Neuronal stem cell (in vitro differentiated cells): ENCODE results near the gene MEIKIN.

Experiments
- DNase-seq: peaks from one replicate; pipeline ENCODE4 v3.0.0-alpha.2; 2013; ENCODE audit warnings: low spot score
- H2AFZ ChIP-seq: one replicate; pipeline ENCODE4 v1.6.1; 2013; ENCODE audit warnings: mild to moderate bottlenecking, low read length, inconsistent platforms
- H2AK5ac ChIP-seq: 2 replicates; pipeline ENCODE4 v1.6.1; 2013; ENCODE audit warnings: low read depth, mild to moderate bottlenecking, inconsistent platforms, low read length, moderate library complexity, mixed read lengths
- H2BK120ac ChIP-seq: 2 replicates; pipeline ENCODE4 v1.6.1; 2013; ENCODE audit warnings: low read depth, mild to moderate bottlenecking, inconsistent platforms, low read length, moderate library complexity, mixed read lengths
- H2BK12ac ChIP-seq: one replicate; pipeline ENCODE4 v1.6.1; 2013; ENCODE audit warnings: low read length, inconsistent platforms
- H2BK15ac ChIP-seq: 2 replicates; pipeline ENCODE4 v1.6.1; 2013; ENCODE audit warnings: mild to moderate bottlenecking, low read length, inconsistent platforms, mixed read lengths
- H2BK5ac ChIP-seq: one replicate; pipeline ENCODE4 v1.6.1; 2013; ENCODE audit warnings: inconsistent platforms, mild to moderate bottlenecking, low read length, moderate library complexity
- H3K14ac ChIP-seq: one replicate; pipeline ENCODE4 v1.6.1; 2013; ENCODE audit warnings: low read length, inconsistent platforms
- H3K18ac ChIP-seq: 2 replicates; pipeline ENCODE4 v1.6.1; 2013; ENCODE audit warnings: low read length, inconsistent platforms
- H3K23ac ChIP-seq: 2 replicates; pipeline ENCODE4 v1.6.1; 2013; ENCODE audit warnings: low read depth, mild to moderate bottlenecking, mixed read lengths, low read length, inconsistent platforms; ENCODE audit not compliant: poor library complexity
- H3K27ac ChIP-seq: replicated peaks from 3 replicates; pipeline ENCODE4 v1.5.1; 2013; ENCODE audit warnings: low read length, inconsistent platforms
- H3K27me3 ChIP-seq, 3 experiments: 2 replicates each; pipeline ENCODE4 v1.6.1; 2013; ENCODE audit warnings: low read length in 3 of 3, mild to moderate bottlenecking in 2 of 3, inconsistent platforms in 1 of 3, low read depth in 1 of 3, mixed read lengths in 1 of 3, moderate library complexity in 1 of 3; ENCODE audit not compliant: control insufficient read depth in 3 of 3, insufficient read depth in 3 of 3
- H3K36me3 ChIP-seq, 2 donors: replicated peaks in 1 of 2; 2 replicates each; pipeline ENCODE4 v1.6.1; 2013; ENCODE audit warnings: low read length in 2 of 2; ENCODE audit not compliant: control insufficient read depth in 2 of 2, insufficient read depth in 2 of 2
- H3K4ac ChIP-seq: 2 replicates; pipeline ENCODE4 v1.6.1; 2013; ENCODE audit warnings: inconsistent platforms, mild to moderate bottlenecking, low read length, moderate library complexity
- H3K4me1 ChIP-seq, 2 donors: 1 replicate in 1 of 2; 2 replicates in 1 of 2; pipeline ENCODE4 v1.6.1; 2013; ENCODE audit warnings: low read length in 2 of 2, low read depth in 1 of 2; ENCODE audit not compliant: control insufficient read depth in 2 of 2, insufficient read depth in 1 of 2
- H3K4me2 ChIP-seq: one replicate; pipeline ENCODE4 v1.6.1; 2013; ENCODE audit warnings: mild to moderate bottlenecking, low read length, inconsistent platforms; ENCODE audit not compliant: insufficient read depth, poor library complexity, severe bottlenecking
- H3K4me3 ChIP-seq, 2 donors: 2 replicates each; pipeline ENCODE4 v1.5.1; 2013; ENCODE audit warnings: low read length in 2 of 2, mild to moderate bottlenecking in 2 of 2, inconsistent platforms in 1 of 2, moderate library complexity in 1 of 2
- H3K79me1 ChIP-seq: one replicate; pipeline ENCODE4 v1.6.1; 2013; ENCODE audit warnings: low read depth, mild to moderate bottlenecking, inconsistent platforms, low read length, moderate library complexity
- H3K9ac ChIP-seq: one replicate; pipeline ENCODE4 v1.6.1; 2013; ENCODE audit warnings: mild to moderate bottlenecking, low read depth, low read length, inconsistent platforms; ENCODE audit not compliant: poor library complexity
- H3K9me3 ChIP-seq, 2 donors: replicated peaks in 1 of 2; 2 replicates each; pipeline versions ENCODE3 to v1.6.1; 2013; ENCODE audit warnings: low read length in 2 of 2, mild to moderate bottlenecking in 2 of 2, inconsistent platforms in 1 of 2, low read depth in 1 of 2, mixed read lengths in 1 of 2, moderate library complexity in 1 of 2; ENCODE audit not compliant: control insufficient read depth in 2 of 2, insufficient read depth in 1 of 2
- H4K8ac ChIP-seq: one replicate; pipeline ENCODE4 v1.6.1; 2013; ENCODE audit warnings: low read depth, mild to moderate bottlenecking, inconsistent platforms, low read length, moderate library complexity
- H4K91ac ChIP-seq: one replicate; pipeline ENCODE4 v1.6.1; 2013; ENCODE audit warnings: low read length, low read depth, mild to moderate bottlenecking, inconsistent platforms; ENCODE audit not compliant: poor library complexity
- WGBS, 2 donors: extraction: QIAGEN DNeasy Blood & Tissue Kit; methylation state at CpG; one replicate each; pipeline ENCODE4 v1.1.7; 2013; ENCODE audit warnings: missing lambda C conversion rate in 2 of 2, mixed read lengths in 1 of 2; ENCODE audit not compliant: insufficient read length in 2 of 2, insufficient replicate concordance in 1 of 2; ENCODE audit errors: extremely low coverage in 2 of 2; 5-methylcytosine and 5-hydroxymethylcytosine counted together

MEIKIN gene

DNA sequence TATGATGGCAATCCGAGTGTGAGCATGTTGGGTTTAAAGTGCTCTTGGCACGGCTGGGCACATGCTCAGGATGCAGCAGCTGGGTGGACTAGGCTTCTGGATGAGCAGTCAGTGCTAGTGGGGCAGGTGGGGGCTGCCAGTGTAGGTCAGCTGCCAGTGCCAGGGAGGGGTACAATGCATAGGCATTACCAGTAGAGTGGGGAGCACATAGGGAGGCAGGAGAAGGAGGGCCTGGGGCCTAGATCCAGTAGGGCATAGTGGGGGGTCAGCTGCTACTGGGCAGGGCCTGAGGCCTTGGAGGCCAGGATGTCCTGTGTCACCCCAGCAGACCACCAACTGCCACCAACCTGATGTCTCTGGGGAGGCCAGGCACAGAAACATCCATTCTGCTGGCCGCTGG lies 41.8 kb upstream of the MEIKIN start:
- peaks cover 0 to 2% of the 10 kb centered on the region in 2 donors for H3K4me1 ChIP-seq
- no peak overlapping the region for H2BK5ac ChIP-seq
- no peak overlapping the region for H3K4me3 ChIP-seq
- no peak overlapping the region for H3K4ac ChIP-seq
- H2AFZ ChIP-seq = no peak overlapping the region
- H3K27me3 ChIP-seq = no peaks in the 10 kb centered on the region
- H3K14ac ChIP-seq = no peak overlapping the region
- H3K4me2 ChIP-seq = no peak overlapping the region
- WGBS, 2 donors = no CpG with 5 or more reads among the region's 3 CpGs
- H3K27ac ChIP-seq = no peak overlapping the region
- no peak overlapping the region for H4K91ac ChIP-seq
- no peaks in the 10 kb centered on the region for H3K36me3 ChIP-seq
- no peak overlapping the region for H3K23ac ChIP-seq
- no peak overlapping the region for H2AK5ac ChIP-seq
- no peak overlapping the region for H3K9ac ChIP-seq
- no peak overlapping the region for H2BK120ac ChIP-seq
- H3K79me1 ChIP-seq = no peaks in the 10 kb centered on the region
- H3K18ac ChIP-seq = peak overlapping the region; percentile 41
- H4K8ac ChIP-seq = no peak overlapping the region
- no peaks in the 10 kb centered on the region for H3K9me3 ChIP-seq
- H2BK12ac ChIP-seq = no peak overlapping the region
- DNase-seq = no peak
- H2BK15ac ChIP-seq = no peak overlapping the region

DNA sequence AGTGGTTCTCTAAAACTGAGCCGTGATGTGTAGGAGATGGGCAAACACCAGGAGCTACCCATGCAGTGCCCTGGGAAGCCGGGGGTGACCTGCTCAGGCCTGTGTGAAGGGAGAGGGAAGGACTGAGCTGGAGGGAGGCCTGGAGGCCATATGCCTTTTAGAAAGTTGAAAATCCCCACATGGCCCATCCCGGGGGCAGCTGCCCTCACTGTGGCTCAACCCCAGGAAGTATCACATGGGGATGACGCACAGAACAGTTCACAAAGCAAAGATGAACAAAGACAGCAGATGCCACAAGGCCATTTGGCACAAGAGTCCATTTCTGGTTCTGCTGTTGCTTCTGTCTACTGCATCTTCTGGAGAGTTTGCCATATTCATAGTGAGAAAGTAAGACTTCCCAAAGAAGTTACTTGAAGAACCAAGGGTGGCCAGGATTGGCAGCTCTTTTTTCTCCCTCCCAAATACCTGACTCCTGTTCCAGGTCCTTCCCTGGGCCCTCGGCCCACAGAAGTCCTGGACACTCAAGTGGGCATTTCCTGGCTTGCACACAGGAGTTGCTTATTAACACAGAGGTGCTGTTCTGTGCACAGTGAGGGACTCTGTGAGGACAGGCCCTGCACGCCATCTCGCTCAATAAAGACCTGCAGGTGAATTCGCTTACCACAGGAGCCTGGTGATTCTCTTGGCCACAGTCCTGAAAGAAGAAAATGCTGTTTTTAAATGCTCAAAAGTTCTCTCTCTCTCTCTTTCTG lies 40.9 kb upstream of the MEIKIN start:
- H2AK5ac ChIP-seq = no peak overlapping the region
- no CpG with 5 or more reads among the region's 8 CpGs for WGBS, 2 donors
- no peak for DNase-seq

DNA sequence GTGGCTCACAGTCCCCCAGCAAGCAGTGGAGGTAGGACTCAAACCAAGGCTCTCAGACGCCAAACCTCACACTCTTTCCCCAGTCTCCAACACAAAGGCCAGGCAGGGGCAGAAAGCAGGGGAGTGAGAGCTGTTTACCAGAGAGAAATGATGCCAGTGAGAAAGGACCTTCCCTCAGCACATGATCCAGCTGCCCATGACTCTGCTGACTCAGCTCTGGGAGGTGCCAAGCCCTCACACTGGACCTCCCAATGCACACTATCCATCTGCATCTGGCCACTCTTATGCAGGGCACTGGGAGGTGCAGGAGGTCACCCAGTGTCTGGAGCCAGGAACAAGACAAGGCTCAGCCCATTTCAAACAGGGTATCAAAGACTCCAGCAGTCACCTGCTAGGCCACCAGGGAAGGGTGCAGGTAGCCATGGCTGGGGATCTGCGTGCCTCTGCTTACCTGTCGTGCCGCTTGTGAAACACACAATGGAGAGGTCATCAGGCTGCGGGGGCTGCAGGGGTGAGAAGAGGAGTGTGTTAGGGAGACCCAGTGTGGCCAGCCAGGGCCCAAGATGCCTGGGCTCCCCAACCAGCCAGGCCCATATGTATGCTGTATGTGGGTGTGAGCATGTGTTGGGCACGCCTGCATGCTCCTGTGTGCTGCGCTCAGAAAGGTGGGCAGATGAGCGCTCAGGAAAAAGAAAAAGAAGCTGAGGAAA lies 39.6 kb upstream of the MEIKIN start:
- Histone ChIP-seq H2BK12ac (no peak overlapping the region), H3K18ac (peak overlapping the region; percentile 19), H3K14ac (no peak overlapping the region), H3K23ac (peak overlapping the region; percentile 34), H3K9me3 (no peaks in the 10 kb centered on the region), H2AK5ac (peak overlapping the region; percentile 48), H3K4me3 (no peak overlapping the region), H2BK120ac (peak overlapping the region; percentile 7), H3K4ac (no peak overlapping the region), H3K79me1 (no peaks in the 10 kb centered on the region), H3K27ac (no peak overlapping the region), H3K4me2 (no peak overlapping the region), H2BK15ac (no peak overlapping the region), H2BK5ac (peak overlapping the region; percentile 33), H4K8ac (peak overlapping the region; percentile 19), H4K91ac (no peak overlapping the region), H3K9ac (no peak overlapping the region), H3K27me3 (no peaks in the 10 kb centered on the region), H3K36me3 (no peaks in the 10 kb centered on the region), H2AFZ (no peak overlapping the region), H3K4me1 (peaks cover 0 to 2% of the 10 kb centered on the region in 2 donors)
- no CpG with 5 or more reads among the region's 8 CpGs for WGBS, 2 donors
- DNase-seq = no peak

More for the DNA sequence above, 40.9 kb upstream of the MEIKIN start:
- Histone ChIP-seq H2AFZ (no peak overlapping the region), H3K4me3 (no peak overlapping the region), H3K9ac (no peak overlapping the region), H2BK120ac (no peak overlapping the region), H4K91ac (no peak overlapping the region), H3K23ac (no peak overlapping the region), H3K27ac (no peak overlapping the region), H2BK12ac (no peak overlapping the region), H3K36me3 (no peaks in the 10 kb centered on the region), H3K79me1 (no peaks in the 10 kb centered on the region), H3K27me3 (no peaks in the 10 kb centered on the region), H3K4me2 (no peak overlapping the region), H3K14ac (no peak overlapping the region), H3K4me1 (peaks cover 0 to 2% of the 10 kb centered on the region in 2 donors), H2BK15ac (no peak overlapping the region), H3K9me3 (no peaks in the 10 kb centered on the region), H4K8ac (no peak overlapping the region), H3K18ac (no peak overlapping the region), H3K4ac (no peak overlapping the region), H2BK5ac (no peak overlapping the region)

DNA sequence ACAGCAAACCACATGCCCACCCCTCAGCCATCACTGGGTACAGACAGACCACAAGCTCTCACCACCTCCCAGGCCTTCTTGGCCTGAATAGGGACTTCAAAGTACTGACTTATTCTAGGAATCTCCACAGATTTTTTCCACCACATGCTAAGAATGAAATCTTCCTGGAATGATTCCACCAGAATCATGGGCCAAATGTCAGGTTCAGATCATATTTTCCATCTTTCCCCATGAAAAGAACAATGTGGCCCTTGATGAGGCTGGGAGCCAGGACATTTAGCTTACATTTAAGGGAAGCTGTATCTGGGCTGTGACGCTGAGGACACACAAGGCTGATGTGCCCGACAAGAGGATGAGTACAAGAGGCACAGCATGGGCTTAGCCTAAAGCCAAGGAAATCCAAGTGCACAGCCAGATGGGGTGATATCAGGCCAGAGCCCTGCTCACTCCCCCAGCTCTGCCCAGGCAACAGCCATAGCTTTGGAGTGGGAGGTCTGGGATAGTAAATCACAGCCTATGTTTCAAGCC lies 37.8 kb upstream of the MEIKIN start:
- no peak overlapping the region for H3K9ac ChIP-seq
- no peak overlapping the region for H2BK120ac ChIP-seq
- no peak overlapping the region for H2BK15ac ChIP-seq
- H3K79me1 ChIP-seq = no peaks in the 10 kb centered on the region
- no peaks in the 10 kb centered on the region for H3K9me3 ChIP-seq
- DNase-seq = no peak
- H3K27me3 ChIP-seq = no peaks in the 10 kb centered on the region
- H3K14ac ChIP-seq = peak overlapping the region; percentile 72
- H2AFZ ChIP-seq = no peak overlapping the region
- H3K4me3 ChIP-seq = no peak overlapping the region
- H2BK12ac ChIP-seq = no peak overlapping the region
- H3K36me3 ChIP-seq = no peaks in the 10 kb centered on the region
- no peak overlapping the region for H2AK5ac ChIP-seq
- peaks cover 0 to 2% of the 10 kb centered on the region in 2 donors for H3K4me1 ChIP-seq
- H2BK5ac ChIP-seq = no peak overlapping the region
- no peak overlapping the region for H3K23ac ChIP-seq
- WGBS, 2 donors = no CpG with 5 or more reads among the region's 2 CpGs
- H4K8ac ChIP-seq = no peak overlapping the region
- no peak overlapping the region for H3K4ac ChIP-seq
- H4K91ac ChIP-seq = no peak overlapping the region
- H3K27ac ChIP-seq = no peak overlapping the region
- no peak overlapping the region for H3K4me2 ChIP-seq
- no peak overlapping the region for H3K18ac ChIP-seq
